ENCODE results near the gene NDOR1.

Gene NDOR1

DNA sequence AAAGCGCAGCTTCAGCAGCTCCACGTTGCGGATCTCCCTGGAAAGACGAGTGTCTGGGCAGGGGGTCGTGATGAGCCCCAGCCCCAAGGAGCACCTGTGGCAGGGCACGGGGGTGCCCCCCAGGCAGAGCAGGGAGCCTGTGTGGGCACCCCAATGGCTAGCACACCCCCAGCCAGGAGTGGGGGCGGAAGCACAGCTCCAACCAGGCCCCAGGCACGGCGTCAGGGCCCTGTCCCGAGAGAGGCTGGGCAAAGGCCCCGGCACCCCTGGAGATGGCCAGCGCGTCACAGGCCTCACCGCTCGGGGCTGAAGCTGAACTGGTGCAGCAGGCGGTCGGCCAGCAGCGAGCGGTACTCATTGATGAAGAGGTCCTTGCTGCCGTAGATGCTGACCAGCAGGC lies 25.0 kb upstream of the NDOR1 start:
- Histone ChIP-seq H3K4me3 (replicated peaks; ENCODE audit: insufficient read depth, low read length) (no peak overlapping the region), H3K27ac (replicated peaks) (no peak overlapping the region), H3K27me3 (ENCODE audit: insufficient read depth, poor library complexity, severe bottlenecking) (no peaks in the 10 kb centered on the region)
- TF ChIP-seq SPI1 (IDR thresholded peaks at IDR 0.05; ENCODE audit: borderline replicate concordance, low read depth) = no peak
- no peak for DNase-seq (ENCODE audit: low read depth in 1 of 2, low spot score in 1 of 2)

DNA sequence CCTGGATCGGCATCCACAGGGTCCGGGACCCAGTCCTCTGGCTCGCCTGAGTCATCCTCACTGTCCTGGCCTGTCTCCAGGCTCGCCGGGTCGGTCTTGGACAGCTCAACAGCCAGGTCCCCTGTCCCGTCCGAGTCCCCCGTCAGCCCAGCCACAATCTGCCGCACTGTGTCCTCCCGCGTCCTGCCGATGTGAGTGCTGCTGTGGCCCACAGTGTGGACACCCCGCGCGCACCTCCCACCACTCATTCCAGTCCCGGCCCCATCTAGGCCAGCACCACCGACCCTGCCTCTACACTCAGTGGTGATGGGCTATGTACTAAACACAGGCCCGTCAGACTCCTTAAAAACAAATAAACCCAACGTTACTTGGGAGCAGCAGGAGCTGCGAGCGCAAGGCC lies 23.8 kb upstream of the NDOR1 start:
- Histone ChIP-seq H3K4me3 (replicated peaks; ENCODE audit: insufficient read depth, low read length) (no peak overlapping the region), H3K27me3 (ENCODE audit: insufficient read depth, poor library complexity, severe bottlenecking) (no peaks in the 10 kb centered on the region), H3K27ac (replicated peaks) (no peak overlapping the region)
- DNase-seq (ENCODE audit: low read depth in 1 of 2, low spot score in 1 of 2) = no peak
- TF ChIP-seq GABPA (IDR thresholded peaks at IDR 0.05; ENCODE audit: low read depth) = no peak
- TF ChIP-seq POLR2AphosphoS5 (IDR thresholded peaks at IDR 0.05; ENCODE audit: low read depth) = no peak
- TF ChIP-seq, protein P1, sequence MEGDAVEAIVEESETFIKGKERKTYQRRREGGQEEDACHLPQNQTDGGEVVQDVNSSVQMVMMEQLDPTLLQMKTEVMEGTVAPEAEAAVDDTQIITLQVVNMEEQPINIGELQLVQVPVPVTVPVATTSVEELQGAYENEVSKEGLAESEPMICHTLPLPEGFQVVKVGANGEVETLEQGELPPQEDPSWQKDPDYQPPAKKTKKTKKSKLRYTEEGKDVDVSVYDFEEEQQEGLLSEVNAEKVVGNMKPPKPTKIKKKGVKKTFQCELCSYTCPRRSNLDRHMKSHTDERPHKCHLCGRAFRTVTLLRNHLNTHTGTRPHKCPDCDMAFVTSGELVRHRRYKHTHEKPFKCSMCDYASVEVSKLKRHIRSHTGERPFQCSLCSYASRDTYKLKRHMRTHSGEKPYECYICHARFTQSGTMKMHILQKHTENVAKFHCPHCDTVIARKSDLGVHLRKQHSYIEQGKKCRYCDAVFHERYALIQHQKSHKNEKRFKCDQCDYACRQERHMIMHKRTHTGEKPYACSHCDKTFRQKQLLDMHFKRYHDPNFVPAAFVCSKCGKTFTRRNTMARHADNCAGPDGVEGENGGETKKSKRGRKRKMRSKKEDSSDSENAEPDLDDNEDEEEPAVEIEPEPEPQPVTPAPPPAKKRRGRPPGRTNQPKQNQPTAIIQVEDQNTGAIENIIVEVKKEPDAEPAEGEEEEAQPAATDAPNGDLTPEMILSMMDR (IDR thresholded peaks at IDR 0.05; ENCODE audit: insufficient read depth, low read length) = no peak
- no peak for TF ChIP-seq SPI1 (IDR thresholded peaks at IDR 0.05; ENCODE audit: borderline replicate concordance, low read depth)
- TF ChIP-seq, protein P2, sequence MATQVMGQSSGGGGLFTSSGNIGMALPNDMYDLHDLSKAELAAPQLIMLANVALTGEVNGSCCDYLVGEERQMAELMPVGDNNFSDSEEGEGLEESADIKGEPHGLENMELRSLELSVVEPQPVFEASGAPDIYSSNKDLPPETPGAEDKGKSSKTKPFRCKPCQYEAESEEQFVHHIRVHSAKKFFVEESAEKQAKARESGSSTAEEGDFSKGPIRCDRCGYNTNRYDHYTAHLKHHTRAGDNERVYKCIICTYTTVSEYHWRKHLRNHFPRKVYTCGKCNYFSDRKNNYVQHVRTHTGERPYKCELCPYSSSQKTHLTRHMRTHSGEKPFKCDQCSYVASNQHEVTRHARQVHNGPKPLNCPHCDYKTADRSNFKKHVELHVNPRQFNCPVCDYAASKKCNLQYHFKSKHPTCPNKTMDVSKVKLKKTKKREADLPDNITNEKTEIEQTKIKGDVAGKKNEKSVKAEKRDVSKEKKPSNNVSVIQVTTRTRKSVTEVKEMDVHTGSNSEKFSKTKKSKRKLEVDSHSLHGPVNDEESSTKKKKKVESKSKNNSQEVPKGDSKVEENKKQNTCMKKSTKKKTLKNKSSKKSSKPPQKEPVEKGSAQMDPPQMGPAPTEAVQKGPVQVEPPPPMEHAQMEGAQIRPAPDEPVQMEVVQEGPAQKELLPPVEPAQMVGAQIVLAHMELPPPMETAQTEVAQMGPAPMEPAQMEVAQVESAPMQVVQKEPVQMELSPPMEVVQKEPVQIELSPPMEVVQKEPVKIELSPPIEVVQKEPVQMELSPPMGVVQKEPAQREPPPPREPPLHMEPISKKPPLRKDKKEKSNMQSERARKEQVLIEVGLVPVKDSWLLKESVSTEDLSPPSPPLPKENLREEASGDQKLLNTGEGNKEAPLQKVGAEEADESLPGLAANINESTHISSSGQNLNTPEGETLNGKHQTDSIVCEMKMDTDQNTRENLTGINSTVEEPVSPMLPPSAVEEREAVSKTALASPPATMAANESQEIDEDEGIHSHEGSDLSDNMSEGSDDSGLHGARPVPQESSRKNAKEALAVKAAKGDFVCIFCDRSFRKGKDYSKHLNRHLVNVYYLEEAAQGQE (IDR thresholded peaks at IDR 0.05; ENCODE audit: insufficient replicate concordance, low read depth) = no peak

DNA sequence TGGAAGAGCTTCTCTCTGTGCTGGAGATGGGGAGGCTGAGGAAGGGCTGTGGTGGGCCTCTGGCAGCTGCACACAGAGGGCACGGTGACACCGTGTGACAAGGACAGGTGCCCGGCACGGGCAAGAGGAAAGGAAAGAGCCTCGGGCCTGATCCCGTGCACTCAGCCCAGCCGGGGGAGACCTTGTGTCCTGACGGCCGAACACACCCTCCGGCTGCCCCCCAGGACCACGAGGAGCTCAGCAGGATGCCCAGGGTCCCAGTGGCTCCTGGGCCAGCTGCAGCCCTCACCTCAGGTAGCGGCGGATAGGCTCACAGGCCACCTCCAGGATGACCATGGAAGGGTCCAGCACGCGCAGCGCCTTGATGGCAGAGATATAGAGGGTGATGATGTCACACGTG lies 22.7 kb upstream of the NDOR1 start:
- DNase-seq (ENCODE audit: low read depth in 1 of 2, low spot score in 1 of 2) = no peak
- H3K27me3 ChIP-seq (ENCODE audit: insufficient read depth, poor library complexity, severe bottlenecking) = no peaks in the 10 kb centered on the region
- no peak overlapping the region for H3K4me3 ChIP-seq (replicated peaks; ENCODE audit: insufficient read depth, low read length)
- no peak overlapping the region for H3K27ac ChIP-seq (replicated peaks)
- TF ChIP-seq, protein P2 (IDR thresholded peaks at IDR 0.05; ENCODE audit: insufficient replicate concordance, low read depth) = no peak
- TF ChIP-seq POLR2AphosphoS5 (IDR thresholded peaks at IDR 0.05; ENCODE audit: low read depth) = no peak
- no peak for TF ChIP-seq SPI1 (IDR thresholded peaks at IDR 0.05; ENCODE audit: borderline replicate concordance, low read depth)
- TF ChIP-seq, protein P1 (IDR thresholded peaks at IDR 0.05; ENCODE audit: insufficient read depth, low read length) = no peak
- no peak for TF ChIP-seq GABPA (IDR thresholded peaks at IDR 0.05; ENCODE audit: low read depth)

DNA sequence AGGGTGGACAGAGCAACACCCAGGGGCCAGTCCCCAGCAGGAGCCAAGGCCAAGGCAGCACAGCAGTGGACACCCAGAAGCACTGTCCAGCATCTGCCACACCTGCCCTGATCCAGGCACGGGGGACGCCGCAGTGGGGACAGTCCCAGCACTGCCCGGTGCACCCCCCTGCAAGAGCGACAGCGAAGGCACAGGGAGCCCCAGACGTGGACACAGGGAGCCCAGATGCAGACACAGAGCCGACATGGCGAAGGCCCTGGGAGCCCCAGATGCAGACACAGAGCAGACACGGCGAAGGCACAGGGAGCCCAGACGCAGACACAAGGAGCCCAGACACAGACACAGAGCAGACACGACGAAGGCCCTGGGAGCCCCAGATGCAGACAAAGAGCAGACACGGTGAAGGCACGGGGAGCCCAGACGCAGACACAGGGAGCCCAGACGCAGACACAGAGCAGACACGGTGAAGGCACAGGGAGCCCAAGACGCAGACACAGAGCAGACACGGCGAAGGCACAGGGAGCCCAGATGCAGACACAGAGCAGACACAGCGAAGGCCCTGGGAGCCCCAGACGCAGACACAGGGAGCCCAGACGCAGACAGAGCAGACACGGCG lies 21.4 kb upstream of the NDOR1 start:
- no peak overlapping the region for H3K27ac ChIP-seq (replicated peaks)
- DNase-seq (ENCODE audit: low read depth in 1 of 2, low spot score in 1 of 2) = no peak
- TF ChIP-seq, protein P2 (IDR thresholded peaks at IDR 0.05; ENCODE audit: insufficient replicate concordance, low read depth) = no peak
- H3K27me3 ChIP-seq (ENCODE audit: insufficient read depth, poor library complexity, severe bottlenecking) = no peaks in the 10 kb centered on the region
- no peak overlapping the region for H3K4me3 ChIP-seq (replicated peaks; ENCODE audit: insufficient read depth, low read length)

Measured in HL-60 (cell line).